Neutrophil (primary cell): ENCODE results near the gene STXBP2.

Source experiments
- H3K27ac ChIP-seq: fragments of 200-600 bp; sonication (generic); 2 replicates; pipeline ENCODE4 v1.5.1; 2016; ENCODE audit warnings: mild to moderate bottlenecking, moderate library complexity
- H3K27me3 ChIP-seq: fragments of 200-600 bp; sonication (generic); 2 replicates; pipeline ENCODE4 v1.6.0; 2016; ENCODE audit warnings: mild to moderate bottlenecking
- H3K36me3 ChIP-seq: fragments of 200-600 bp; sonication (generic); 2 replicates; pipeline ENCODE4 v1.5.1; 2017
- H3K4me1 ChIP-seq, 2 experiments: fragments of 200-600 bp in 1 of 2; sonication (generic) in 1 of 2; 1 replicate in 1 of 2; 2 replicates in 1 of 2; pipeline versions ENCODE4 v1.5.1 to v1.6.1; 2013 to 2016; ENCODE audit warnings: low read depth in 1 of 2, low read length in 1 of 2, mild to moderate bottlenecking in 1 of 2, moderate library complexity in 1 of 2; ENCODE audit not compliant: control insufficient read depth in 1 of 2, insufficient read depth in 1 of 2
- H3K4me3 ChIP-seq, 2 experiments: fragments of 200-600 bp in 1 of 2; sonication (generic) in 1 of 2; 1 replicate in 1 of 2; 2 replicates in 1 of 2; pipeline ENCODE4 v1.5.1; 2013 to 2016; ENCODE audit warnings: low read depth in 1 of 2, low read length in 1 of 2, mild to moderate bottlenecking in 1 of 2, moderate library complexity in 1 of 2
- H3K9me3 ChIP-seq: fragments of 200-600 bp; sonication (generic); 2 replicates; pipeline ENCODE4 v1.5.1; 2016
- CTCF ChIP-seq: fragments of 200-600 bp; sonication (generic); IDR thresholded peaks from 2 replicates; pipeline ENCODE4 v1.5.1; 2016; ENCODE audit warnings: antibody characterized with exemption

The STXBP2 gene

DNA sequence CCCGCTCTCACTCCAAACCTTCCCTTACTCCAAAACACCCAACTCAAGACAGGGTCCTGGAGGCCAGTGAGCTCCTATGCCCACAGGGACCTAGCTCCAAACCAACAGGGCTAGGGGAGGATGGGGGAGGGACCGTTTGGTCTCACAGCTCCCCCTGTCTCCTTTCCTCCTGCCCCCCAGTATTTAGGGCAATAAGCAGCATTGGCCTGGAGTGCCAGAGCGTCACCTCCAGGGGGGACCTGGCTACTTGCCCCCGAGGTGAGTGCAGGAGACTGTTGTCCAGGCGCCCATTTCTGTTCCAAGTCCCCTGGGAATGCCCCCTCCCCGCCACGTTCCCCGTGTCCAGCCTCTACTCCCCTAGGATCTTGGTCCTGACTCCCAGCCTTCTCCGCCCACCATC is 32.7 kb downstream of the STXBP2 start:
- Histone ChIP-seq H3K4me3 (peak overlapping the region; percentile 63 to 67), H3K27me3 (no peaks in the 10 kb centered on the region), H3K4me1 (peaks cover 58 to 71% of the 10 kb centered on the region in 2 experiments), H3K36me3 (no peaks in the 10 kb centered on the region), H3K9me3 (no peaks in the 10 kb centered on the region), H3K27ac (peak overlapping the region; percentile 75)
- no peak for TF ChIP-seq CTCF

GRCh38 chr19:7670150-7670783 is 33.4 kb downstream of the STXBP2 start:
- peak overlapping the region; percentile 75 for H3K27ac ChIP-seq
- H3K4me3 ChIP-seq = peak overlapping the region; percentile 63 to 67

DNA sequence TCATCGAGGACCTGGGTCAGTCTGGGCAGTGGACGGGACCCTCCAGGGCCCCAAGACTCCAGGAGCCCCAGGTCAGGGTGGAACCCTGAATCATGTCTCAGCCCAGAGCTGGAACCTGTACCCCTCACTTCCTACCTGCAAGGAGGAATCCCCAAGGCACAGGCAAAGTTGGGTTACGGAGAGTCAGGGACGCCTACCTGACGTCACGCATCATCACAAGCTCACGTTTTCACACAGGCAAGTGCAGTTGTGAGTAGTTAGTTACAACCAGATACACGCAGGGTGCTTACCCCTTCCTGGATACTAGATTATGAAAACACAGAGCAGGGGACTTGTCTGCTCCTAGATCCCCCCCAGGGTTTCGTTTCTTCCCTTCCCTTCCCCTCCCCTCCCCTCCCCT is 33.9 kb downstream of the STXBP2 start:
- H3K36me3 ChIP-seq = no peaks in the 10 kb centered on the region
- peak overlapping the region; percentile 63 to 67 for H3K4me3 ChIP-seq
- no peak for TF ChIP-seq CTCF
- H3K9me3 ChIP-seq = no peaks in the 10 kb centered on the region
- peak overlapping the region; percentile 75 for H3K27ac ChIP-seq
- H3K27me3 ChIP-seq = no peaks in the 10 kb centered on the region
- peaks cover 70 to 74% of the 10 kb centered on the region in 2 experiments for H3K4me1 ChIP-seq

More at GRCh38 chr19:7670150-7670783, 33.4 kb downstream of the STXBP2 start:
- no peaks in the 10 kb centered on the region for H3K36me3 ChIP-seq
- no peaks in the 10 kb centered on the region for H3K9me3 ChIP-seq
- no peak for TF ChIP-seq CTCF
- H3K27me3 ChIP-seq = no peaks in the 10 kb centered on the region
- H3K4me1 ChIP-seq = peaks cover 65 to 73% of the 10 kb centered on the region in 2 experiments

GRCh38 chr19:7672522-7672921 is 35.6 kb downstream of the STXBP2 start:
- H3K27ac ChIP-seq = peak overlapping the region; percentile 96
- TF ChIP-seq CTCF = no peak
- no peaks in the 10 kb centered on the region for H3K9me3 ChIP-seq
- H3K27me3 ChIP-seq = no peaks in the 10 kb centered on the region
- no peaks in the 10 kb centered on the region for H3K36me3 ChIP-seq
- peaks cover 87 to 91% of the 10 kb centered on the region in 2 experiments for H3K4me1 ChIP-seq
- H3K4me3 ChIP-seq = no peak overlapping the region

- no peak for TF ChIP-seq CTCF
- Histone ChIP-seq H3K36me3 (no peaks in the 10 kb centered on the region), H3K4me3 (peak overlapping the region; percentile 44 to 53), H3K27me3 (no peaks in the 10 kb centered on the region), H3K27ac (peak overlapping the region; percentile 96), H3K9me3 (no peaks in the 10 kb centered on the region), H3K4me1 (peaks cover 92 to 93% of the 10 kb centered on the region in 2 experiments)
Observed at GRCh38 chr19:7674010-7675005, 37.4 kb downstream of the STXBP2 start.
